Epithelial cell of prostate (primary cell): ENCODE measurements around the gene NIP7.

Source experiments
- DNase-seq: peaks from one replicate; pipeline ENCODE4 v3.0.0-alpha.2; 2011; ENCODE audit warnings: low read depth, low spot score
- H3K27ac ChIP-seq: fragments of 450-650 bp; 2 replicates; pipeline ENCODE4 v1.5.1; 2017; ENCODE audit warnings: mild to moderate bottlenecking

NIP7 gene

DNA sequence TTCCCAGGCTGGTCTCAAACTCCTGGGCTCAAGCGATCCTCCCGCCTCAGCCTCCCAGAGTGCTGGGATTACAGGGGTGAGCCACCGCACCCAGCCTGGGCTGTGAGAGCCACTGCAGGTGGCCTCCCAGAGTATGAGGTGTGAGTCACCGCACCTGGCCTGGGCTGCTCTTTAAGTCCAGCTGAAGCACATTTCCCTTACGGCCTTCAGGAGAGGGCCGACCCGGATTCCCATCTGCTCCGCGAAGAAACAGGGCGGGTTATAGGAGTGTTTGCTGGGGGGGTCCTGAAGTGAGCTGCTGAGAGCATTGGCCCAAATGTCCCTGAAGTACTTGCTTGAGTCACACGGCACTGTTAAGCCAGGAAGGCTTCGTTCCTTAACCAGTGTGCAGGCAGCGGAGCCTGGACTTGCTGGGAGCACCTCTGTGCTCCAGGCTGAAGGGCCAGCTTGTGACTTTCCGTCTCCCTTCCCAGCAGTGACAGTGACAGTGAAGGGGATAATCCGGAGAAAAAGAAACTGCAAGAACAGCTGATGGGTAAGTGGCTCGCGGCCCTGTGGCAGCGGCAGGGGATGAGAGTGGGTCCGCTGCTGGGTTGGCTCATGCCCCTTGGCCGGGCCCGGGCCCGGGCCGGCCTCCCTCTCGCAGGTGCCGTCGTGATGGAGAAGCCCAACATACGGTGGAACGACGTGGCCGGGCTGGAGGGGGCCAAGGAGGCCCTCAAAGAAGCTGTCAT lies 21.2 kb upstream of the NIP7 start:
- no peak for DNase-seq
- no peak overlapping the region for H3K27ac ChIP-seq

DNA sequence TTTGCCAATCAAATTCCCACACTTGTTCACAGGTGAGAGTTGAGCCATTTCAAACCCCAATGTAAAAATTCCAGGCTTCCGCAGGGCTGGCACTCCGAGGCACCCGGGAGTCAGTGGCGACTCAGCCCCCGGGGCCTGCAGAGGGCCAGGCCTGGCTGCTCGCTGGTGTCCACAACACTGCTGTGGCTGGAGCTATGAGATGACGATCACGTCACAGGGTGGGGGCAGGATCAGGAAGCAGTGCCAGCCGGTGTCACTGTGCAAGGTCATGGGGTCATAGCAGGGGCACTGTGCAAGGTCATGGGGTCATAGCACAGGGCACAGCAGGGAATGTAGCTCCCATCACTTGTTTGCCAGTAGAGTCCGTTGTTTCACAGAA lies 20.7 kb upstream of the NIP7 start:
- DNase-seq = no peak
- H3K27ac ChIP-seq = no peak overlapping the region

DNA sequence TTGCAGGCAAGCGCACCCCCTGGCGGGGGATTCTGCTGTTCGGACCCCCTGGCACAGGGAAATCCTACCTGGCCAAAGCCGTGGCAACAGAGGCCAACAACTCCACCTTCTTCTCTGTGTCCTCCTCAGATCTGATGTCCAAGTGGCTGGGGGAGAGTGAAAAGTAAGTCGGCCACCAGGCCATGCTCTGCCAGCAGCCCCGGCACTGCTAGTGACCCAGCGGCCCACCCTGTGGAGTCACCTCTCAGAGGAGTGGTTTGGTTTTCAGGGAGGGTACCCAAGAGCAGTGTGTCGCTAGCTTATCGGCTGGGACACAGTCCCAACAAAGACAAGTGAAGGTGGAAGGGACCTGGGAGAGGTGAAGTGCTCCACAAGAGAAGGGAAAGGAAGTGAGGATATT lies 20.2 kb upstream of the NIP7 start:
- DNase-seq = no peak
- H3K27ac ChIP-seq = no peak overlapping the region

DNA sequence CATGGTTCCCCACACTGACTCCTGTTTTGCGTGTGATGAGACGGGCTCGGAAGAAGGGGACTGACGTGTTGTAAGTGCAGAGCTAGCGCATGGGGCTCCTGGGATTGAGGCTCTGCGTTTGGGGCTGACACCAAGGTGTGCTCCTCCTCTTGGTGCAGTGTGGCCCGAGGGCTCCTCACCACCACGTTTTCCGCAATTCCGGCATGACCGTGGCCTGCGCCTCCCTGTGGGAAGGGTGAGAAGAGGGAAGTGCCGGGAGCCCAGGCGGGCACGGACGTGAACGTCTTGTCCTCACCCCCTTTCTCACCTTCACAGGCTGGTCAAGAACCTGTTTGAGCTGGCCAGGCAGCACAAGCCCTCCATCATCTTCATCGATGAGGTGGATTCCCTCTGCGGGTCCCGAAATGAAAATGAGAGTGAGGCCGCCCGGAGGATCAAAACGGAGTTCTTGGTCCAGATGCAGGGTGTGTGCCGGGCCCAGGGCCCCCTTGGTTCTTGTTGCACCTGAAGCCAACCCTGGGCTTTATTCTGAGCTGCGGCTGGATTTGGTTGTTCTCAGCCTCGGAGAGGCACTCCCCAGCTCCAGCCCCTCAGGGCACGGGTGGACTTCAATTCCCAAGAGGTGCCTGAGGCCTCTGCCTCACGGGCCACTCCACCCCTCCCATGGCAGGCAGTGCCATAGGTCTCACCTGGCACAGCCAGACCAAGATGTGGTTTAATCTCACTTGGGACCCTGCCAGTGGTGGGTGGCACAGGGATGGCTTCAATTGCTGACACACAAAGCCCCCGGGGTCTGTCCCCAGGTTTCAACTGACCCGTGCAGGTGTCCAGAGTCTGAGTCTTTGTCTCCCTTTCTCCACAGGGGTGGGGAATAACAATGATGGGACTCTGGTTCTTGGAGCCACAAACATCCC lies 19.5 kb upstream of the NIP7 start:
- no peak overlapping the region for H3K27ac ChIP-seq
- DNase-seq = no peak

DNA sequence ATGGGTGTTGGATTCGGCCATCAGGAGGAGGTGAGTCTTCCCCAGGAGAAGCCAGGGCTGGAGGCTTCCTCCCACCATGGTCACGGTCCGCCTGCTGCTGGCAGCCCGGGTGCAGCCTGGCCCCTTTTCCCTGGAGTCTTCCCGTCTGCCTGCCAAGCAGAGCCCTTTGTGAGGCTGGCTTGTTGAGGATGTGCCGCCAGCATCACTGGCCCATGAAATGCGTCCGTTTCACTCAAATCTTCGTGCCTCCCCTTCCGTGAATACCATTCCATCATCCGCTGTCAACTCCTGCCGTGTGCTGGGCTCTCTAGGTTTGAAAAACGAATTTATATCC lies 18.9 kb upstream of the NIP7 start:
- no peak for DNase-seq

DNA sequence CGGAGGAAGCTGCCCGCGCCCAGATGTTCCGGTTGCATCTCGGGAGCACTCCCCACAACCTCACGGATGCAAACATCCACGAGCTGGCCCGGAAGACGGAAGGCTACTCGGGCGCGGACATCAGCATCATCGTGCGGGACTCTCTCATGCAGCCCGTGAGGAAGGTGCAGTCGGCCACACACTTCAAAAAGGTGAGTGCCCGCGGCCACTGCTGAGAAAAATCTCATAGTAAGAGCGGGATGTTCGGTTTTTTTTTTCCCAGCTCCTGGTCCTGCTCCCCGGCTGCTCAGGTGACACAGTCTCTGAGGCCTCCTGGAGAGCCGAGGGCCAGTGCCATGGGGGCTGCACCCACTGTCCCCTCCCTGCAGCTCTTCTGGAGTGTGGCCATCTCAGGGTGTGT lies 18.5 kb upstream of the NIP7 start:
- no peak for DNase-seq
- H3K27ac ChIP-seq = no peak overlapping the region

More for the DNA sequence above, 18.9 kb upstream of the NIP7 start:
- H3K27ac ChIP-seq = no peak overlapping the region

DNA sequence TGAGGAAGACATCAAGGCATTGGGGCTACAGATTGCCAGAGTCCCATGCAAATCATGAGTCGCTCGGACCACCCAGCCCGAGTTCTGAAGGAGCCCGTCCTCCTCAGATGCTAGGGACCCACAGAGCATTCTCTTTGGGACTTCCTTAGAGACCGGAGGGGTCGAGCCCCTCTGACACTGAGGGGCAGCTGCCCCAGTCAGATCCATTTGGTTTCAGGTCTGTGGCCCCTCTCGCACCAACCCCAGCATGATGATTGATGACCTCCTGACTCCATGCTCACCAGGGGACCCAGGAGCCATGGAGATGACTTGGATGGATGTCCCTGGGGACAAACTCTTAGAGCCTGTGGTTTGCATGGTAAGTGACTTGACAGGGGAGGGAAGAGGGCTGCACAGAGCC lies 17.2 kb upstream of the NIP7 start:
- no peak for DNase-seq
- H3K27ac ChIP-seq = no peak overlapping the region

DNA sequence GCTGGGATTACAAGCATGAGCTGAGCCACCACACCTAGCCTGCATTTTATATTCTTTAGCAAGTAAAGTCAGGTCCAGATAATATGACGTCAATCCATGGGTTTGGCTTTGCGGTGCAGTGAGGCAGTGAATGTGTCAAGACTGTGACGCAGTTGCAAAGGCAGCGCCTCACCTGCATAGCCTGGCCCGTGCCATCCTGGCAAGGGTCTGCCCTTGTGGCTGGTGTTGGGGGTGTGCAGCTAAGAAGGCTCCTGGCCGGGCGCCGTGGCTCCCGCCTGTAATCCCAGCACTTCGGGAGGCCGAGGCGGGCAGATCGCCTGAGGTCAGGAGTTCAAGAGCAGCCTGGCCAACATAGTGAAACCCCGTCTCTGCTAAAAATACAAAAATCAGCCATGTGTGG lies 16.2 kb upstream of the NIP7 start:
- no peak for DNase-seq
- H3K27ac ChIP-seq = no peak overlapping the region

DNA sequence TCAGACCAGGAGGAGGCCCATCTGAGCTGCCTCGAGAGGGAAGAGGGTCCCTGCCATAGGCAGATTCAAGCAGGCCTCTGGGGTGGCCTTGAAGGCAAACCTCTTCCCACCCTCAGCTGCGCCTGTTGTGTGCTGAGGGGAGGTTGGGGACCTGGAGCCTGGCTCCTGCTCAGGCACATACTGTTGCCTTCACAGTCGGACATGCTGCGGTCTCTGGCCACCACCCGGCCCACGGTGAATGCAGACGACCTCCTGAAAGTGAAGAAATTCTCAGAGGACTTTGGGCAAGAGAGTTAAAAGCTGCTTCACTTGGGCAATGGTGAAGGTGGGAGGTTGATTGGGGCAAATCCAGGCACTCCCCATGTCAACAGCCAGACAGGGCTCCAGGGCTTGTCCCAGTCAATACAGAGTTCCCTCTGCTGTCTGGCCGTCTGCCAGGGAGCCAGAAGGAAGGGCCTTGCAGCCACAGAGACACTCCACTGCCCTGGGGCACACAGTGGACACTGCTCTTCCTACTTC lies 15.5 kb upstream of the NIP7 start:
- DNase-seq = no peak
- H3K27ac ChIP-seq = no peak overlapping the region

DNA sequence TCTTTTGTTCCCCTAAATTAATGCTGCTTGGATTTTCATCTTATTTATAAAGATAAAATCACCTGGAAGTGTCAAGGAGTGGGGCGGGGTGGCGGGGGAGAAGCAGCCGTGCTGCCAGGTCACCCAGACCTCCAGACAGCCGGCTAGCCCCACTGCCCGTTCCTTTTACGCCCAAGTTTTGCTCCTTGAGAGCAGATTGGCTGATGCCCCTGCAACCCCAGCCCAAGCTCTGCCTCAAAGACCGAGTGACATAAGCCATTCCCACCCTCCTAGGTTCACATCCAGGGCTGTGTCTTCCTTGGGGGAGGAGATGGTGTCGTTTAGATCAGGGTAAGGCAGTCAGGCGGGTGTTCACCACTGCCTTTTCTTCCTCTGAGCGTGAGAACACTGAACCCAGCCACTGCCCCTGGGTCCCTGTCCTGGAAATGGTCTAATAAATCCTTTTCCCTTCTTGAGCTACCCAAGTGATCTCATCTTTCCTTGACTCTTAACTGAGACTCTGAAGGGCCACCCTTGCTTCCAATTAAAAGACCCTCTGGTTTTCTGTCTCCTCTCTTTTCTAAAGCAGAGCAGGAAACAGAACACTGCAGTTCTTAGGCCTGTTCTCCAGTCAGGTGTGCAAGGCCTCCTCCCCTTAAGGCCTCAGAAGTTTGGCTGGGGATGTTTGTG lies 14.9 kb upstream of the NIP7 start:
- H3K27ac ChIP-seq = no peak overlapping the region
- DNase-seq = no peak

DNA sequence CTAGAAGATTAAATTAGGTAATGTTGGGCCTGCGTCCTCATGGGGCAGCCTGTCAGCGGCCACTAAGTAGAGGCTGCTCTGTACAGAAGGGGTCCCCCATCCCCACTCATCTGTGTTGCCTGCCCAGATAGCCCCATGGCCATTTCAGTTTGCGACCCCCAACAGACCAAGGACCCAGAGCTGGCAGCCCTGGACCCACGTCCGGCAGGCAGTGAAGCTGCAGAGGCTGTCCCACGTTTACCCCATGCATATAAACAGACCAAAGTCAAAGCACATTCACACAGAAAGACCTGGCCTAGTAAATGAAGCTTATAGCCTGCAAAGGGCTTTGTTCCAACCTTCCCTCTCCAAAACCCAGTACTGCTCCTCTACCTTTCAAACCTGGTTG lies 13.8 kb upstream of the NIP7 start:
- peak overlapping the region; percentile 12 for H3K27ac ChIP-seq
- no peak for DNase-seq

DNA sequence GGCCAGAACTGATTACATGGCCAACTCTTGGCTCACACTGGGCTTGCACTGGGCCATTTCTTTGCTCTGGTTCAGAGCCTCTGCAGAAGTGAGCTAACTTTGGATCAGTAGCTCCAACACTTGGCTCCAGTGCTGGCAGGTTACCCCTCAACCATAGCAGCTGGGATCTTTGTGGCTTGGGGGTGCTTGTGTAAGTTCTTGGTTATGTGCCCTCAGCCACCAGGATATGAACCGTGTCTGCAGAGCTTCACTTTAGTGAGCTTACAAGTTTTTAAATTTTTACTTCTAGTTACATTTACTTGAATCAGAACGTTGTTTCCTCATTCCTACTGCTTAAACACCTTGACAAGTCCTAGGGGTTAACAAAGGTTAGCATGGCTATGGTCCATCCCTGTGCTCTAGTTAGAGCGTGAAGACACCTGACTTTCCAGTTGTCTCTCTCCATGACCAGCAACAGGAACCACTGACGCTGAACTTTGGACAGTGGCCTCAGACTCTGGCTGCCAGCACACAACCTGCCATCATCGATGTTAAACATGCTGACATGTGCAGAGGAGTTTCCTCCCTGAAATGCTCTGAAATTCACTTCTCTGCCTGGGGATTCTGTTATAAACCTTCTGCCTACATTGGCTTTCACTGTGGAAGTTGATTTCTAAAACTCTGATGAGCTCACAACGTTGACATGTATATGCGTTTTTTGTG lies 13.2 kb upstream of the NIP7 start:
- peak overlapping the region; percentile 12 for H3K27ac ChIP-seq
- no peak for DNase-seq

DNA sequence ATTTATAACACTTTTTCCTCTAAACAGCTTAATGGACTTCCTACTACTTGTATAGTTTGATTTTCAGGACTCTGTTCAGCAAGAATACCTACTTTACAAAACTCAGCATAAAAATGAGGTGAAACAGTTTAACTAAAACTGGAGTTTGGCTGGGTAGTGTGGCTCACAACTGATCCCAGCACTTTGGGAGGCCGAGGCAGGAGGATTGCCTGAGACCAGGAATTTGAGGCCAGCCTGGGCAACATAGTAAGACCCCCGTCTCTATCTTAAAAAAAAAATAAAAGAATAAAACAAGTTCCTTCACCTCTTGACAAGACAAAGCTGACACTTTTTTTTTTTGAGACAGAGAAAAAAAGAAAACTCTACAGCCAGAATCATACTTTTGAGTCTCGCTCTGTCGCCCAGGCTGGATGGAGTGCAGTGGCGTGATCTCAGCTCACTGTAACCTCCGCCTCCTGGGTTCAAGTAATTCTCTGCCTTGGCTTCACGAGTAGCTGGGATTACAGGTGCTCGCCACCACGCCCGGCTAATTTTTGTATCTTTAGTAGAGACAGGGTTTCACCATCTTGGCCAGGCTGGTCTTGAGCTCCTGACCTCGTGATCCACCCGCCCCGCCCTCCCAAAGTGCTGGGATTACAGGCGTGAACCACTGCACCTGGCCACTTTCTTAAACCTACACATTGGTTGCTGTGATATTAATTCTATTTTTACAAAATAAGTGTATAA lies 11.8 kb upstream of the NIP7 start:
- no peak for DNase-seq
- no peak overlapping the region for H3K27ac ChIP-seq

DNA sequence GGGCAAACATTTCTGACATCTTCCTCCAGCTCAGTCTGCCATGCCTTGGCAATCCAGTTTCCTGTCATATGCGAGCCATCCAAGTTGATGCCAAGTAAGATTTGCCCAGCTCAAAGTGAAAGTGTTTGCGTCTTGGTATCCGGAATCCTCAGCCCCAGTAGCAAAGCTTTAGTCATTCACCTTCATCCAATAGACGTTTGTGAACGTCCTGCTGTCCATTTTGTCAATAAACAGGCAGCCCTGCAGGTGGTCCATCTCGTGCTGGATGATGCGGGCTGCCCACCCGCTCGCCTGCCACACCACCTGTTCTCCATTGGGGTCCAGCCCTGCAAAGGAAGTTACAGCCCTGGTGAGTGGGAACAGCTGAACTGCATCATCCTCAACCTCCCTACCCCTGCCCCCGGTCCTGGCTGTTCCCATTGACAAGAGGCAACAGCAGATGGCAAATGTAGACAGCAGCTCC lies 10.7 kb upstream of the NIP7 start:
- peak overlapping the region; percentile 85 for H3K27ac ChIP-seq
- no peak for DNase-seq

DNA sequence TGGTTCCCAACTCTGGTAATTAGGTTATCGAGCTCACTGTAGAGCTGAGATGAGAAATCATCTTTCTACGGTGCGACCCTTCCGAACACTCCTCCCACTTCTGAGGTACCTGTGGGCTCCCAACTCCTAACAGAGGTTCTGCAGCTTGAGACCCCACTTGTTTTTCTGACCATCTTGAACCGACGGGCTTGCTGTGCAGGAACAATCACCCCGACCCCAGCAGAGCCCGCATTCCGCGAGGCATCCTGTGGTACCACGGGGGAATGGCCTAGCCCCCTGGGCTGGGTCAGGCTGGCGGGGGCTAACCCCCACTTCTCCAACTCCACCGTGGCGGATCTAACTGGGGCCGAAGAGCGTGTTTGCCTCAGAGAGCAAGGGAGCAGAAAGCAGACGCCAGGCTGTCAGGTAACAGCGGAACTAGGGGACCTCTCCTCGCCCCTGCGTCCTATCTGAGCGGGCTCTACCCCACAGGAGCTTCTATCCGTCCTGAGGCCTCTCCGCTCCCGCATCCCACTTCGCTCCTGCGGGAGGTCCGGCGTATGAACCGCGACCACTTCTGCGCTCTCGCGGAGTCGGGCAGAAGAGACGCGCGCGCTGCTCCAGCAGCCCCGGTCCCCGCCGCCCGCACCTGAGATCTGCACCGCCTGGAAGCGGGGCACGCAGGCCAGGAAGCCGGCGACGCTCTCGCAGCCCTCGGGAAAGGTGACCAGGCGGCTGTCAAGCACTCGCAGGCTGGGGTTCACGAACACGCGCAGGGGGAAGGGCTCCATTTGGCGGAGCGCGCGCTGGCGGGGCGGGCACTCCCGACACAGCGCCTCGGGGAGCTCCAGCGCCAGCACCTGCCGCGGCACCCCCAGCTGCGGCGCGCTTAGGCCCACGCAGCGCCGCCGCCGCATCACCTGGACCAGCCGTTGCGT lies 9.9 kb upstream of the NIP7 start:
- peak overlapping the region; percentile 85 for H3K27ac ChIP-seq
- no peak for DNase-seq

DNA sequence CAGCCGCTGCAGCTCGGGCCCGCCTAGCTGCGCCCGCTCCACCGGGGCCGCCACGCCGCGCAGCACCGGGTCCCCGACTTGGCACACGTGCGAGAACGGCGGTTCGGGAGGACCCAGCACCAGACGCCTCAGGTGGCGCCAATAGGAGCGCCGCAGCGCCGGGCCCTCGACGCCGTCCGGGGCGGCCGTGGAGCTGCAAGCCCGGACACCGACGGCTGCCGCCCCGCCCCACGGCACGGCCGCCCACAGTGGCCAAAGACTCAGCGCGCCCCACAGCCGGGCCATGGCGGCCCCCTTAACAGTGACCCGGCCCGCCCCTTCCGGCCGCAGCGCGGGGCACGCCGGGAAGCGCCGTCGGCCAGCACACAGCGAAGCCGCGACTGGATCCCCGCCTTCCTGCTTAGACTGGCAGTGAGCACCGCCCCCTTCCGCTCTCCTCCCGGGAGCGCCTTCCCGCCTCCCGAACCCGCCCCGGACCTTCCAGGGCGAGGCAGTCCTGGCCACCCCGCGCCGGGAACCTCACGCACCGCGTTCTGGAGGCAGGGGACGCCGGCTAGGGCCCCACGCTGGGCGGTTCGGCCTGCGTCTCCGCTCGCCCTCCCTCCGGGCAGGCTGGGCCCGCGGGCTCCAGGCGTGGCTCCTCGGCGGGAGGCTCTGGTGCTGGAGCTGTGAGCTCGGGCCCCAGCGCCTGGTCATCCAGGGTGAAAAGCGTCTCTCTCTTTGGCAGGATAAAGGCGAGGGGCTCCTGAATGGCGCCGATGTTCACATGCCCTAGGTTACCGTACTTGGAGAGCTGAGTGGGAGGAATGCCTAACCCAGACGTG lies 9.1 kb upstream of the NIP7 start, which contains the start of gene PDF:
TSS of gene PDF (minus strand) at position 303 of the 824 bp plus-strand sequence. CDS start at position 285, 18 bp downstream.
- DNase-seq = peak; percentile 57
- H3K27ac ChIP-seq = peak within 1 kb of the TSS; percentile 85

DNA sequence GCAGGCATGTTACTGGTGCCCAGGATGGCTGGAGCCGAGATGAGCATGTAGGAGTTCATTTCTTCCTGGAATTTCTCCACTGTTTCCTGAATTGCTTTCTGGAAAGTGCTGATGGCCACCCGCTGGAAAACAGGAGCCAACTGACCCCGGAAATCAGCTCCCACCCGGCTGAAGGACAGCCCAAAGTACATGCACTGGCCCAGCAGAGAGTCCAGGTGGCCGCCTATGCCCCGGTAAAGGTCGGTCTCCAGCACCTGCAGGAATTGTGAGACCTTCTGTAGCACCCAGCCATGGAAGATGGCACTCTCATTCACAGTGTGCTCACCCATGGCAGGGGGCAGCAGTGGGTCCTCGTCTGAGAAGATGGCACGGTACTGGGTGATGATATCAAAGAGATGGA lies 4.9 kb upstream of the NIP7 start:
- DNase-seq = no peak
- H3K27ac ChIP-seq = no peak overlapping the region
